HG03439 (cell line): ENCODE data around the gene PPRC1.

Source experiments
- ATAC-seq: cut with Tn5 transposase; IDR thresholded peaks from one replicate; pipeline ENCODE4 v1.9.1; 2021; ENCODE audit warnings: mild to moderate bottlenecking, moderate library complexity; ENCODE audit not compliant: unreplicated experiment

The PPRC1 gene, protein sequence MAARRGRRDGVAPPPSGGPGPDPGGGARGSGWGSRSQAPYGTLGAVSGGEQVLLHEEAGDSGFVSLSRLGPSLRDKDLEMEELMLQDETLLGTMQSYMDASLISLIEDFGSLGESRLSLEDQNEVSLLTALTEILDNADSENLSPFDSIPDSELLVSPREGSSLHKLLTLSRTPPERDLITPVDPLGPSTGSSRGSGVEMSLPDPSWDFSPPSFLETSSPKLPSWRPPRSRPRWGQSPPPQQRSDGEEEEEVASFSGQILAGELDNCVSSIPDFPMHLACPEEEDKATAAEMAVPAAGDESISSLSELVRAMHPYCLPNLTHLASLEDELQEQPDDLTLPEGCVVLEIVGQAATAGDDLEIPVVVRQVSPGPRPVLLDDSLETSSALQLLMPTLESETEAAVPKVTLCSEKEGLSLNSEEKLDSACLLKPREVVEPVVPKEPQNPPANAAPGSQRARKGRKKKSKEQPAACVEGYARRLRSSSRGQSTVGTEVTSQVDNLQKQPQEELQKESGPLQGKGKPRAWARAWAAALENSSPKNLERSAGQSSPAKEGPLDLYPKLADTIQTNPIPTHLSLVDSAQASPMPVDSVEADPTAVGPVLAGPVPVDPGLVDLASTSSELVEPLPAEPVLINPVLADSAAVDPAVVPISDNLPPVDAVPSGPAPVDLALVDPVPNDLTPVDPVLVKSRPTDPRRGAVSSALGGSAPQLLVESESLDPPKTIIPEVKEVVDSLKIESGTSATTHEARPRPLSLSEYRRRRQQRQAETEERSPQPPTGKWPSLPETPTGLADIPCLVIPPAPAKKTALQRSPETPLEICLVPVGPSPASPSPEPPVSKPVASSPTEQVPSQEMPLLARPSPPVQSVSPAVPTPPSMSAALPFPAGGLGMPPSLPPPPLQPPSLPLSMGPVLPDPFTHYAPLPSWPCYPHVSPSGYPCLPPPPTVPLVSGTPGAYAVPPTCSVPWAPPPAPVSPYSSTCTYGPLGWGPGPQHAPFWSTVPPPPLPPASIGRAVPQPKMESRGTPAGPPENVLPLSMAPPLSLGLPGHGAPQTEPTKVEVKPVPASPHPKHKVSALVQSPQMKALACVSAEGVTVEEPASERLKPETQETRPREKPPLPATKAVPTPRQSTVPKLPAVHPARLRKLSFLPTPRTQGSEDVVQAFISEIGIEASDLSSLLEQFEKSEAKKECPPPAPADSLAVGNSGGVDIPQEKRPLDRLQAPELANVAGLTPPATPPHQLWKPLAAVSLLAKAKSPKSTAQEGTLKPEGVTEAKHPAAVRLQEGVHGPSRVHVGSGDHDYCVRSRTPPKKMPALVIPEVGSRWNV (N-terminal part only)

GRCh38 chr10:102132563-102133372 lies at the start of gene PPRC1:
Gene PPRC1 (plus strand): TSS chr10:102133040. CDS start chr10:102133069, 29 bp downstream.
- peak; percentile 92 for ATAC-seq

DNA sequence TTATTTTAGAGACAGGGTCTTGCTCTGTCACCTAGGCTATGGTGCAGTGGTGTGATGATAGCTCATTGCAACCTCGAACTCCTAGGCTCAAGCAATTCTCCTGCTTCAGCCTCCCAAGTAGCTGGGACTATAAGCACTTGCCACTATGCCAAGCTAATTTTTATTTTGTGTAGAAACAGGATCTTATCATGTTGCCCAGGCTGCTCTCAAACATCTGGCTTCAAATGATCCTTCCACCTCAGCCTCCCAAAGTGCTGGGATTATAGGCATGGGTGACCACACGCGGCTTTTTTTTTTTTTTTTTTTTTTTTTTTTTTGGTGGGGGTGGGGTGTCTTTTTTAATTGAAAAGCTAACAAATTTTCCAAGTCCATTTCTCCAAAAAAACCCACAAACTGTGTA lies 49.3 kb upstream of the PPRC1 start:
- no peak for ATAC-seq

GRCh38 chr10:102085336-102085735 lies 47.5 kb upstream of the PPRC1 start:
- ATAC-seq = no peak

- ATAC-seq = no peak
These were observed 46.6 kb upstream of the PPRC1 start for GRCh38 chr10:102086196-102086595.

DNA sequence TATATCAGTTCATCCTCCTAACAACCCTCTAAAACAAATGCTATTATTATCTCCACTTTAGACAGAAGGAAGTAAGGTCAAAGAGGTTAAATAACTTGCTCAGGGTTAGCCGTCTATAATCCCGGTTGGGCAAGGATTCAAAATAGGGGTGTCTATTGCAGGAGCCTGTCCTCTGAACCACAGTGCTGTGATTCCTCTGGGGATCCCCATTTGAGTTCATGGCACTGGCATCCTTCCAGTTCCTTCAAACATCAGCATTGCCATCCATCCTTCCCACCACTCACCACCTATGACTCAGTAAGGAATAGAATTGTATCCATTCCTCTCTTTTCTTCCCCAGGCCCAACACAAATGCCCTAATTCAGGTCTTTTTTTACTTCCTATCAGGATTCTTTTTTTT lies 42.1 kb upstream of the PPRC1 start:
- no peak for ATAC-seq

- no peak for ATAC-seq
These were observed 36.4 kb upstream of the PPRC1 start for GRCh38 chr10:102096449-102096848.

GRCh38 chr10:102101152-102101551 lies 31.7 kb upstream of the PPRC1 start:
- ATAC-seq = no peak

- ATAC-seq = no peak
These were observed 30.4 kb upstream of the PPRC1 start for GRCh38 chr10:102102421-102102820.

DNA sequence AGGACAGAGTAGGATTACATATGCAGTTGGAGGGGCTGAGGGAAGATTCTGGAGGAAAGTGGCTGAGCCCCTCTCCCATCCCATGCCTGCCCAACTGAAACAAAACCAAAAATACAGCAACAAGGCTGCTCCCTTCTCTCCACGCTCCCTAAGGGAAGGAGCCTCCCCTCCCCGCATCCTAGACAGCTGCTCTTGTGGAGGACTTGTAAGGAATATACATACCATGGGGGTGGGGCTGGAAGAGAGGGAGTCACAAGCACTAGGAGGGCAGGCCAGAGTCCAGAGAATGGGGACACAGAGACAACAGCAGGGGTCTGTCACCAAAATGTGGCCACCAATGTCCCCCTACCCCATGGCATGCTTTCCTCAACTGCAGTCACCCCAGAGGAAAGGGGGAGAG lies 25.8 kb upstream of the PPRC1 start:
- ATAC-seq = no peak

DNA sequence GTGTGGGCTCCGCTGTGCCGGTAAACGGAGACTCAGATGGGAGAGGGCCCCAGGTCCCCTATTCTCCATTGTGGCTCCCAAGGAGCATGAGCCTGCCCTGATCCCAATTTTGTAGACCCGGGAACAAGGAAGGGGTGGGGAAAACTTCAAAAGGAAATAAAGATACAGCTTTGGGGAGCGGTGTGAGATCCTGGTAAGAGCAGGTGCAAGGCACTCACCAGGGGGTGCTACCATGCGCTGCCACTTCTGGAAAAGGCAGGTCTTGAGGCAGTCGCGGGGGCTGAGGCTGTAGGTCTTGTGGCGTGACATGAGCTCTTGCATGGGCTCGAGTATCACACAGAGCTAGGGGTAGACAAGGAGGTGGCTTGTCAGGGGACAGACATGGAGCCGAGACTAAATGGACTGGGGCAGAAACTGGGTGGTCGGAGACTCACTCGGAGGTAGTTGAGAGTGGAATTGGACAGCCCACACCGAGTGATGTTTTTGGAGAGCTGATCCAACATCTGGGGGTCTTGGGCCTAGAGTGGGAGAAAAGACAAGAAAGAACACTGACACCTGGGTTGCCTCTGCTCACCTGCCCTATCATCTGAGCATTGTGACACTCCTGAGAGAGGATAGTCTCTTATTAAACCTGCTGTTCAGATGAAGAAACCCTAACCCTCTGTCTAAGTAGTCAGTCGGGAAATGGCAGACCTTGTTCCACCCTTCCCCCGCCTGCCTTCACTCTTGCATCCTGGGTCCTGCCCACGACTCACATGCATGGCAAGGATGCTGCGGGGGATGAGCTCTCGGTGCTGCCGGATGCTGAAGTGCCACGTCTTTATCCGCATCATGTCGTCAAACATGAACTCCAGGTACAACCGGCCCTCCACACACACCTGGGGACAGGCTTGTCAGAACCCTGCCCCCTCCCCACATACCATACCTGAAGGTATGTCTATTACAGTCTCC lies 23.4 kb upstream of the PPRC1 start:
- no peak for ATAC-seq

GRCh38 chr10:102111276-102111675 lies 21.6 kb upstream of the PPRC1 start:
- no peak for ATAC-seq

GRCh38 chr10:102112210-102112817 lies 20.5 kb upstream of the PPRC1 start:
- no peak for ATAC-seq

DNA sequence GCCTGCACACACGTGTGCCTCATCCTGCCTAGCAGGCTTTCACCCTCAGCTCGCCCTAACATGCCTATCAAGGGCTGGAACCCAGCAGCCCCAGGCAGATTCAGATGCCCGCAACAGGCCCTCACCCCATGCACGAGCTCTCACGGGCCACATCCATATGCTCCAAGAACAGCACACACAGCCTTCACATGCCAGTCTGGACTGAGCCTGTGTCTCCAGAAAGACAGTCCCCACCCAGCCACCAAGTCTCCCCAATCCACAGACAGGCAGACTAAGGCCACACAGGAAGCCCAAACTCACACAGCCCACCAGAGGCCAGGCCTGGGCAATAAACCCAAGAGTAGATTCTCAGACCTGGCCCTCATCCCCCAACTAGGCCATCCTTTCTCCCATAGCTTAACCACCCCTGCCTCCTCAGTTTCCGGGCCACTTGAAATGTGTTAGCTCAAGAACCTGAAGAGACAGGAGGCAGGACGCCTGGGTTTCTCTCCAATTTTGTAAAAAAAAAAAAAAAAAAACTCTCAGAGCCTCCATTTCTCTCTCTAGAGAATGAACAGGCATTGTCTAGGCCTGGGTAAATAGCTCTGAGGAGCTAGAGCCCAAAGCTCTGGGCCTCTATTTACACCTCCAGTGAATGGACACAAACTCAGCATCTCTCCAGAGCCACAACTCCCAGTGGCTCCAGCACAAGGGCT lies 19.4 kb upstream of the PPRC1 start:
- ATAC-seq = no peak

- no peak for ATAC-seq
These were observed 18.6 kb upstream of the PPRC1 start for GRCh38 chr10:102113956-102114857.

- peak; percentile 67 for ATAC-seq
These were observed 17.8 kb upstream of the PPRC1 start for GRCh38 chr10:102114861-102115618.

GRCh38 chr10:102115775-102116174 lies 17.1 kb upstream of the PPRC1 start:
- no peak for ATAC-seq
